ENCODE results near the gene LONP1.
"Not testable (repeated sequence)": the region's sequence is repeated elsewhere in the genome, so short reads cannot be mapped to it uniquely, and the experiment has no call there.

The LONP1 gene

GRCh38 chr19:5693195-5694166, 26.5 kb downstream of the LONP1 start:
- no peak for DNase-seq

- no peak for DNase-seq
These were observed 27.2 kb downstream of the LONP1 start for GRCh38 chr19:5692723-5693194.

GRCh38 chr19:5691822-5692722, 27.9 kb downstream of the LONP1 start:
- no peak for DNase-seq

GRCh38 chr19:5690955-5691821, 28.8 kb downstream of the LONP1 start:
- DNase-seq, result peak; percentile 17

- DNase-seq, result peak; percentile 88
These were observed 29.6 kb downstream of the LONP1 start, which contains the start of gene RPL36 for GRCh38 chr19:5690125-5690954. Gene RPL36 (plus strand): TSS chr19:5690295. CDS start chr19:5690508, 213 bp downstream.

GRCh38 chr19:5688262-5688881, 31.6 kb downstream of the LONP1 start:
- DNase-seq, result not testable (repeated sequence)

- no peak for DNase-seq
These were observed 32.4 kb downstream of the LONP1 start for GRCh38 chr19:5687360-5688198.

- DNase-seq, result peak; percentile 86
These were observed 33.1 kb downstream of the LONP1 start for GRCh38 chr19:5686647-5687359.

GRCh38 chr19:5686326-5686646, 33.7 kb downstream of the LONP1 start:
- no peak for DNase-seq

- no peak for DNase-seq
These were observed 35.1 kb downstream of the LONP1 start for GRCh38 chr19:5684694-5685430.

- DNase-seq, result no peak
These were observed 36.6 kb downstream of the LONP1 start for GRCh38 chr19:5683177-5683886.

- no peak for DNase-seq
These were observed 37.9 kb downstream of the LONP1 start for GRCh38 chr19:5682107-5682482.

GRCh38 chr19:5681391-5682106, 38.4 kb downstream of the LONP1 start:
- no peak for DNase-seq

GRCh38 chr19:5680437-5681368, 39.2 kb downstream of the LONP1 start, which contains the start of the genes HSD11B1L and MICOS13:
Gene HSD11B1L (plus strand): TSS chr19:5681027. CDS start chr19:5684833, 3,806 bp downstream.
Gene MICOS13 (minus strand): TSS chr19:5680516. CDS start chr19:5680486, 30 bp downstream.
- DNase-seq, result peak; percentile 92

GRCh38 chr19:5680084-5680436, 39.9 kb downstream of the LONP1 start:
- DNase-seq, result no peak
